GM12878 (cell line): Measurements from ENCODE around the gene TEX44.

Experiments used
- ATF7 ChIP-seq: fragments of 450-650 bp; IDR thresholded peaks from 2 replicates; pipeline ENCODE4 v1.6.1; 2016; ENCODE audit warnings: low read depth, mild to moderate bottlenecking
- RELB ChIP-seq: fragments of 450-650 bp; IDR thresholded peaks from 2 replicates; pipeline ENCODE4 v1.6.1; 2017; ENCODE audit warnings: low read depth, mild to moderate bottlenecking, moderate library complexity

GRCh38 chr2:231611273-231612108 is 18.8 kb downstream of the TEX44 start:
- TF ChIP-seq ATF7 (no peak), RELB (no peak)
